ENCODE data around the gene ACOT13. TPM values are rescaled to one million over a fixed set of nuclear protein-coding genes. Genes with fewer than 3 reads are reported as not detected.
"Not testable (repeated sequence)": the region's sequence is repeated elsewhere in the genome, so short reads cannot be mapped to it uniquely, and the experiment has no call there.

Gene ACOT13
- total RNA-seq, 2 donors from 2014 or later: 2.6 to 3.4 TPM

- no peaks in the 10 kb centered on the region for H3K9me3 ChIP-seq
- no peaks in the 10 kb centered on the region for H3K4me1 ChIP-seq
- no peaks in the 10 kb centered on the region for H3K27me3 ChIP-seq
- intact Hi-C loops (cut with DNase I): no loop called here
- no peak for ATAC-seq
- TF ChIP-seq CTCF (IDR thresholded peaks at IDR 0.05): no peak
- DNase-seq: peak in 1 of 4 donors; percentile 61
- H3K4me3 ChIP-seq: no peak overlapping the region
- peak overlapping the region in 1 of 4 donors; percentile 63 for H3K27ac ChIP-seq
- H3K36me3 ChIP-seq (replicated peaks in 1 of 2; ENCODE audit: insufficient read depth in 1 of 2, low read depth in 2 of 2): no peaks in the 10 kb centered on the region
- WGBS, 2 donors: 72 to 76% methylated on average over 5 of the region's 5 CpGs
Measured at GRCh38 chr6:24744911-24745310, 78.0 kb downstream of the ACOT13 start.

GRCh38 chr6:24749297-24749696 is 82.4 kb downstream of the ACOT13 start:
- Histone ChIP-seq H3K27me3 (no peaks in the 10 kb centered on the region), H3K4me3 (no peak overlapping the region), H3K27ac (peak overlapping the region in 1 of 4 donors; percentile 2), H3K9me3 (no peaks in the 10 kb centered on the region), H3K4me1 (peaks cover 13% of the 10 kb centered on the region), H3K36me3 (replicated peaks in 1 of 2; ENCODE audit: insufficient read depth in 1 of 2, low read depth in 2 of 2) (no peaks in the 10 kb centered on the region)
- no peak for TF ChIP-seq CTCF (IDR thresholded peaks at IDR 0.05)
- TF ChIP-seq POLR2A (IDR thresholded peaks at IDR 0.05): no peak
- intact Hi-C loops (cut with DNase I): no loop called here
- 66 to 73% methylated on average over 3 of the region's 3 CpGs for WGBS, 2 donors
- DNase-seq (no peak), ATAC-seq (no peak)

GRCh38 chr6:24750878-24751277 is 84.0 kb downstream of the ACOT13 start:
- H3K36me3 ChIP-seq (replicated peaks in 1 of 2; ENCODE audit: insufficient read depth in 1 of 2, low read depth in 2 of 2); H3K9me3 ChIP-seq; intact Hi-C loops (cut with DNase I); H3K4me3 ChIP-seq; ATAC-seq; H3K27ac ChIP-seq; H3K27me3 ChIP-seq; DNase-seq: not testable (repeated sequence)
- peaks cover 13% of the 10 kb centered on the region for H3K4me1 ChIP-seq
- WGBS, 2 donors: 91 to 98% methylated on average over 3 of the region's 3 CpGs

- H3K4me3 ChIP-seq: no peak overlapping the region
- peaks cover 13% of the 10 kb centered on the region for H3K4me1 ChIP-seq
- ATAC-seq (peak; percentile 50), DNase-seq (peak in 3 of 4 donors; percentile 13 to 42 (median 20))
- TF ChIP-seq POLR2A (IDR thresholded peaks at IDR 0.05) (no peak), CTCF (IDR thresholded peaks at IDR 0.05) (no peak)
- H3K36me3 ChIP-seq (replicated peaks in 1 of 2; ENCODE audit: insufficient read depth in 1 of 2, low read depth in 2 of 2): no peaks in the 10 kb centered on the region
- intact Hi-C loops (cut with DNase I): no loop called here
- H3K27ac ChIP-seq: peak overlapping the region in 3 of 4 donors; percentile 34 to 58 (median 36)
- H3K27me3 ChIP-seq: no peaks in the 10 kb centered on the region
- WGBS, 2 donors: 11 to 12% methylated on average over 2 of the region's 2 CpGs
- H3K9me3 ChIP-seq: no peaks in the 10 kb centered on the region
Measured at GRCh38 chr6:24752503-24752902, 85.6 kb downstream of the ACOT13 start.

- ATAC-seq: no peak
- Histone ChIP-seq H3K27ac (peak overlapping the region in 3 of 4 donors; percentile 34 to 58 (median 36)), H3K36me3 (replicated peaks in 1 of 2; ENCODE audit: insufficient read depth in 1 of 2, low read depth in 2 of 2) (no peaks in the 10 kb centered on the region), H3K27me3 (no peaks in the 10 kb centered on the region), H3K4me1 (peaks cover 13% of the 10 kb centered on the region), H3K4me3 (no peak overlapping the region), H3K9me3 (no peaks in the 10 kb centered on the region)
- intact Hi-C loops (cut with DNase I): no loop called here
- WGBS, 2 donors: 79 to 100% methylated on average over 1 of the region's 1 CpG
- no peak for TF ChIP-seq CTCF (IDR thresholded peaks at IDR 0.05)
- no peak for TF ChIP-seq POLR2A (IDR thresholded peaks at IDR 0.05)
- no peak for DNase-seq
Measured at GRCh38 chr6:24752917-24753492, 86.1 kb downstream of the ACOT13 start.
